ENCODE measurements around the gene NEK10. TPM values are rescaled to one million over a fixed set of nuclear protein-coding genes. Genes with fewer than 3 reads are reported as not detected.

The NEK10 gene
- total and polyA plus RNA-seq, 2 of the 13 experiments (the other 11 are each of a cell fraction or from before 2014, with no cell fraction given): 2.8 to 14.2 TPM

GRCh38 chr3:27366062-27366591 is 3.1 kb downstream of the NEK10 start (continued):
- TF ChIP-seq ZNF562 (CRISPR knock-in tag; IDR thresholded peaks at IDR 0.05; ENCODE audit: borderline replicate concordance) (no peak), FOXK1 (CRISPR knock-in tag; IDR thresholded peaks at IDR 0.05; ENCODE audit: borderline replicate concordance, low read depth) (0 out of 2 replicates have a peak, but pooled peaks have one; percentile 25), MED1 (CRISPR knock-in tag; IDR thresholded peaks at IDR 0.05) (peak; percentile 84), TBX2 (CRISPR knock-in tag; IDR thresholded peaks at IDR 0.05; ENCODE audit: borderline replicate concordance) (peak; percentile 81), CHD4 (IDR thresholded peaks at IDR 0.05; ENCODE audit: borderline replicate concordance, low read length) (peak; percentile 100), ZNF800 (CRISPR knock-in tag; IDR thresholded peaks at IDR 0.05) (no peak), ZNF362 (CRISPR knock-in tag; IDR thresholded peaks at IDR 0.05; ENCODE audit: borderline replicate concordance) (no peak; the same call in 1 of the 2 replicates), SNAPC2 (CRISPR knock-in tag; IDR thresholded peaks at IDR 0.05) (no peak), NCOA2 (CRISPR knock-in tag; IDR thresholded peaks at IDR 0.05) (peak; percentile 75), THAP8 (CRISPR knock-in tag; IDR thresholded peaks at IDR 0.05; ENCODE audit: borderline replicate concordance) (no peak), RELA (CRISPR knock-in tag; IDR thresholded peaks at IDR 0.05) (no peak), SOX13 (IDR thresholded peaks at IDR 0.05) (peak; percentile 46; the same call in 1 of the 2 replicates), SOX13 (CRISPR knock-in tag; conservative IDR thresholded peaks at IDR 0.05 in 1 of 2, IDR thresholded peaks at IDR 0.05 in 1 of 2) (peak in 1 of 2 experiments; percentile 84; a peak in 2 of 4 replicates), NCOR1 (IDR thresholded peaks at IDR 0.05; ENCODE audit: borderline replicate concordance, low read length) (peak; percentile 77; the same call in 1 of the 2 replicates), ZNF75D (CRISPR knock-in tag; IDR thresholded peaks at IDR 0.05; ENCODE audit: borderline replicate concordance) (no peak), ATF6 (CRISPR knock-in tag; conservative IDR thresholded peaks at IDR 0.05) (no peak), ARID3A (IDR thresholded peaks at IDR 0.05; ENCODE audit: low read depth, low read length) (peak; percentile 72), HOXA9 (CRISPR knock-in tag; IDR thresholded peaks at IDR 0.05; ENCODE audit: borderline replicate concordance) (no peak), GATA4 (IDR thresholded peaks at IDR 0.05; ENCODE audit: borderline replicate concordance, low read depth) (peak; percentile 18; the same call in 1 of the 2 replicates)
- TF ChIP-seq, protein P1, sequence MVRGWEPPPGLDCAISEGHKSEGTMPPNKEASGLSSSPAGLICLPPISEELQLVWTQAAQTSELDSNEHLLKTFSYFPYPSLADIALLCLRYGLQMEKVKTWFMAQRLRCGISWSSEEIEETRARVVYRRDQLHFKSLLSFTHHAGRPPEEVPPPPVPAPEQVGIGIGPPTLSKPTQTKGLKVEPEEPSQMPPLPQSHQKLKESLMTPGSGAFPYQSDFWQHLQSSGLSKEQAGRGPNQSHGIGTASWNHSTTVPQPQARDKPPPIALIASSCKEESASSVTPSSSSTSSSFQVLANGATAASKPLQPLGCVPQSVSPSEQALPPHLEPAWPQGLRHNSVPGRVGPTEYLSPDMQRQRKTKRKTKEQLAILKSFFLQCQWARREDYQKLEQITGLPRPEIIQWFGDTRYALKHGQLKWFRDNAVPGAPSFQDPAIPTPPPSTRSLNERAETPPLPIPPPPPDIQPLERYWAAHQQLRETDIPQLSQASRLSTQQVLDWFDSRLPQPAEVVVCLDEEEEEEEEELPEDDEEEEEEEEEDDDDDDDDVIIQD (CRISPR knock-in tag; IDR thresholded peaks at IDR 0.05; ENCODE audit: low read depth): peak; percentile 33; the same call in 1 of the 2 replicates

All from HepG2 (cell line).